Effector CD8-positive, alpha-beta T cell (primary cell): ENCODE results near the gene RYR1.
A peak's percentile ranks its signal among the peaks of the same experiment; 100 is the strongest.
"Not testable (repeated sequence)": the region's sequence is repeated elsewhere in the genome, so short reads cannot be mapped to it uniquely, and the experiment has no call there.

Experiments
- DNase-seq: peaks from one replicate; lab custom pipeline; 2025; lab: John Stamatoyannopoulos, UW

Gene RYR1

GRCh38 chr19:38490861-38491260 lies 57.4 kb downstream of the RYR1 start:
- DNase-seq: no peak

GRCh38 chr19:38492181-38492813 lies 58.8 kb downstream of the RYR1 start:
- no peak for DNase-seq

- no peak for DNase-seq
Observed at GRCh38 chr19:38494379-38494778, 60.9 kb downstream of the RYR1 start.

DNA sequence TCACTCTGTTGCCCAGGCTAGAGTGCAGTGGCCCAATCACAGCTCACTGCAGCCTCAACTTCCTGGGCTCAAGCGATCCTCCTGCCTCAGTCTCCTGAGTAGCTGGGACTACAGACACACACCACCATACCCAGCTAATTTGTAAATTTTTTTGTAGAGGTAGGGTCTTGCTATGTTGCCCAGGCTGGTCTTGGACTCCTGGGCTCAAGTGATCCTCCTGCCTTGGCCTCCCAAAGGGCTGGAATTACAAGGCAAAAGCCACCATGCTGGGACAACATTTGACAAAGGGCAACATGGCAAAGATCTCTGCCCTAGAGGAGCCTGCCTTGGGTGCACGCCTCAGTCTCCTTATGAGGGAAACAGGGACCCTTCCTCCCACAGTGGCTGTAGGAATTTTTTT lies 61.9 kb downstream of the RYR1 start:
- not testable (repeated sequence) for DNase-seq

GRCh38 chr19:38496116-38496515 lies 62.6 kb downstream of the RYR1 start:
- DNase-seq: no peak

GRCh38 chr19:38496603-38497487 lies 63.4 kb downstream of the RYR1 start:
- DNase-seq: no peak

- DNase-seq: no peak
Observed at GRCh38 chr19:38497907-38498306, 64.4 kb downstream of the RYR1 start.

DNA sequence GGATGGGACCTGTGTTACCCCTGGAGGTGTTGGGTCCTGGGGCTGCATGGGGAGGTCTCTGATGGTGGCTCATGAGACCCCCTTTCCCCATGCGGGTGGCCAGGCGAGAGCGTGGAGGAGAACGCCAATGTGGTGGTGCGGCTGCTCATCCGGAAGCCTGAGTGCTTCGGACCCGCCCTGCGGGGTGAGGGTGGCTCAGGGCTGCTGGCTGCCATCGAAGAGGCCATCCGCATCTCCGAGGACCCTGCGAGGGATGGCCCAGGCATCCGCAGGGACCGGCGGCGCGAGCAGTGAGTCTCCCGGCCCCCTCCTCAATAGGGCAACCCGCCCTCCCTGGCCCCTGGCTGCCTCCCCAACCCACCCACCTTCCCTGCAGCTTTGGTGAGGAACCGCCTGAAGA lies 66.0 kb downstream of the RYR1 start:
- no peak for DNase-seq

DNA sequence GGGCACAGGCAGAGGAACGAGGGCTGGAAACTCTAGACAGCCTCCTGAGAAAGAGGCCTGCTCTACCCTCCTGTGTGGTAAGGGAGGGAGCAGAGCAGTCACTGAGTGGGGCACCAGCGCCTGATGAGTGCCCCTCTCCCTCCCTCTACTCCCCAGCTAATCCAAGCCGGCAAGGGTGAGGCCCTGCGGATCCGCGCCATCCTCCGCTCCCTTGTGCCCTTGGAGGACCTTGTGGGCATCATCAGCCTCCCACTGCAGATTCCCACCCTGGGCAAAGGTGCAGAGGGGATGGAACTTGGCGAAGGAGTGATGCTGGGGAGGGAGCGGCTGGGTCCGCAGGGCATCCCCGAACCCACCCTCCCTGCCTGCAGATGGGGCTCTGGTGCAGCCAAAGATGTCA lies 67.0 kb downstream of the RYR1 start:
- DNase-seq: no peak

- no peak for DNase-seq
Observed at GRCh38 chr19:38502410-38503076, 69.1 kb downstream of the RYR1 start.

DNA sequence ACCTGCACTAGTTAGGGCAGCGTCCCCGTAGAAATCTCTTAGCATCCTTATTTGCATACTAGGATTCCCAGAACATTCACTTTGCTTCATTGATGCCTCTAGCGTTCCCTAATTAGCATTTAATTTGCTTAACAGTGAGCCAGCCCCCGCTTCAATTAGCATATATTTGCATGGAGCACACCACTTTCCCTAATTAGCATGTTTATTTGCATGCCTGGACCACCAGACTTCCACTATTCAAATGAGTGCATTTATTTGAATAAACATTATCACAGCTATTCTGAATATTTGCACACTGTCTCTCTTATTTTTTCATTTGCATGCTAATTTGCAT lies 69.6 kb downstream of the RYR1 start:
- DNase-seq: no peak

GRCh38 chr19:38505958-38506357 lies 72.5 kb downstream of the RYR1 start:
- no peak for DNase-seq

DNA sequence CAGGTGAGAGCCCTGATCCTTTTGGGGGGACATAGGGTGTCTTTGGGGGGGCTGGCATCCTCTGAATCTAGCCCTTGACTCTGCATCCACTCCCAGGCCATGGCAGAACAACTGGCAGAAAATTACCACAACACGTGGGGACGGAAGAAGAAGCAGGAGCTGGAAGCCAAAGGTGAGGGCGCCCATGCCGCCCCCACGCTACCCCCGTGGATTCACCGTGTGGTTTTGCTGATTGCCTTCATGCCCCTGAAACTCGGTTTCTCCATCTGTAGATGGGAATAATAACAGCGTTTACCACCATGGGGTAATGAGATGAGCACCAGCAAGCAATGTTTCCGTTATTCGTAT lies 72.9 kb downstream of the RYR1 start:
- DNase-seq: no peak

DNA sequence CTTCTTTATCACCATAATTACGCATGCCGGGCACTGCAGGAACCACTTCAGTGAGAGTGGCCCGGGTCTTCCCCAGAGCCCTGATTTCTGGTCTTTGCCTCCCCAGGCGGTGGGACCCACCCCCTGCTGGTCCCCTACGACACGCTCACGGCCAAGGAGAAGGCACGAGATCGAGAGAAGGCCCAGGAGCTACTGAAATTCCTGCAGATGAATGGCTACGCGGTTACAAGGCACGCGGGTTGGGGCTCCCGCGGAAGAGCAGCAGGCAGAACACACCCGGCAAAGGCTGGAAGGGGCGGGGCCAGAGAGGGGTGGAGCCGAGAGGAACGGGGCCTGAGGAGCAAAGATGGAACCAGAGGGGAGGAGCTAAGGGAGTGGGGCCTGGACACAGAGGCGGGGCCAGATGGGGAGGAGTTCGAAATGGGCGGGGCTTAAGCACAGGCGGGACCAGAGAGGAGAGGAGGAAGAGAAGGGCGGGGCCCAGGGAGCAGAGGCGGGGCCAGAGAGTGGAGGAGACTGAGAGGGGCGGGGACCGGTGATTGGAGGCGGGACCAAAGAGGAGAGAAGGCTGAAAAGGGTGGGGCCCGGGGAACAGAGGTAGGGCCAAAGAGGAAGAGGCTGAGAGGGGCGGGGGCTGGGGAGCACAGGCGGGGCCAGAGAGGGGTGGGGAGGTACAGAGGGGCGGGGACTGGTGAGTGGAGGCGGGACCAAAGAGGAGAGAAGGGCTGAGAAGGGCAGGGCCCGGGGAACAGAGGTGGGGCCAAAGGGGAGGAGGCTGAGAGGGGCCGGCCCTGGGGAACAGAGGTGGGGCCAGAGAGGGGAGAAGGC lies 73.4 kb downstream of the RYR1 start:
- DNase-seq: peak; percentile 65

GRCh38 chr19:38507551-38508127 lies 74.1 kb downstream of the RYR1 start:
- DNase-seq: no peak

DNA sequence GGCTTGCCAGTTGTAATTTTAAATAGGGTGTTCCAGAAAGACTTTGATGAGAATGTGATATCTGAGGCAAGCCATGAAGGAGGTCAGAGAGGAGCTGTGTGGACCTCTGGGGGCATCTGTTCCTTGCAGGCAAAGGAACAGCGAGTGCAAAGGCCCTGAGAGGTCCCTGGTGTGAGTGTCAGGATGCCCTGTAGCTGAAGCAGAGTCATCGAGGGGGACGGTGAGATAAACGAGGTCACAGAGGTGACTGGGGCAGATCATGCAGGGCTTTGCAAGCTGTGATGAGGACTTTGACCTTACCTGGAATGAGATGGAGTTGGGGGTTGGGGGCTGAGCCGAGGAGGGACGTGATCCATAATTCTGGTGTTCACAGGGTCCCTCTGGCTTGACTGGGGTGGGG lies 75.0 kb downstream of the RYR1 start:
- DNase-seq: no peak

- DNase-seq: no peak
Observed at GRCh38 chr19:38509027-38509426, 75.5 kb downstream of the RYR1 start.

DNA sequence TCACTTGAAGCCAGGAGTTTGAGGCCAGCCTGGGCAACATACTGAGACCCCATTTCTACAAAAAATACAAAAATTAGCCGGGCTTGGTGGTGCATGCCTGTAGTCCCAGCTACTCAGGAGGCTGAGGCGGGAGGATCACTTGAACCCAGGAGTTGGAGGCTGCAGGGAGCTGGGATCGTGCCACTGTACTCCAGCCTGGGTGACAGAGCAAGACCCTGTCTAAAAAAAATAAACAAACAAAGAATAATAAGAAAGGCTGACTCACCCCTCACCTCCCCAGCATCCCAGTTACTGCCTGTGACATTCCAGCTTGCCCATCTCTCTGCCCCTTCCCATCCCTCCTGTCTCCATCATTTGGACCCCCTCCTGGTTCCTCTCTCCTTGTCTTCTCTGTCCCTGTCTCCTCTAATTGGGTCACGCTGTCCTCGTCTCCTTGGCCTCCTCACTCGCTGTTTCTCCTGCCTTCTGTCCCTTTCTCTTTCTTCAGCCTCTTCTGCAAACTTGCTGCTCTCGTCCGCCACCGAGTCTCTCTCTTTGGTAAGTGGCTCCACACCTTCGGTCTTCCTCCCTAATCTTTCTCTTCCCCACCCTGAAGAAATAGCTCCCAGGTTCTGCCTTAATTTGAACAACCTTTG lies 77.7 kb downstream of the RYR1 start:
- no peak for DNase-seq

DNA sequence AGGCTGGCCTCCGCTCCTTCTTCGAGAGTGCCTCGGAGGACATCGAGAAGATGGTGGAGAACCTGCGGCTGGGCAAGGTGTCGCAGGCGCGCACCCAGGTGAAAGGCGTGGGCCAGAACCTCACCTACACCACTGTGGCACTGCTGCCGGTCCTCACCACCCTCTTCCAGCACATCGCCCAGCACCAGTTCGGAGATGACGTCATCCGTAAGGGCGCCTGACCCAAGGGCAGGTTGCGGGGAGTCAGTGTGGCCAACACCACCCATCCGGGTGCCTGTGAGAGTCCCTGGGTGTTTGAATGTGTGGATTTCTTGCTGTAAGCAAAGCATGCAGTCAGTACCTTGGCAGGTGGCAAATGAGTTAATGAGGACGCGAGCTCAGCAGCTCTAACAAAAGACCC lies 78.8 kb downstream of the RYR1 start:
- DNase-seq: no peak

- DNase-seq: not testable (repeated sequence)
Observed at GRCh38 chr19:38513156-38513555, 79.7 kb downstream of the RYR1 start.

DNA sequence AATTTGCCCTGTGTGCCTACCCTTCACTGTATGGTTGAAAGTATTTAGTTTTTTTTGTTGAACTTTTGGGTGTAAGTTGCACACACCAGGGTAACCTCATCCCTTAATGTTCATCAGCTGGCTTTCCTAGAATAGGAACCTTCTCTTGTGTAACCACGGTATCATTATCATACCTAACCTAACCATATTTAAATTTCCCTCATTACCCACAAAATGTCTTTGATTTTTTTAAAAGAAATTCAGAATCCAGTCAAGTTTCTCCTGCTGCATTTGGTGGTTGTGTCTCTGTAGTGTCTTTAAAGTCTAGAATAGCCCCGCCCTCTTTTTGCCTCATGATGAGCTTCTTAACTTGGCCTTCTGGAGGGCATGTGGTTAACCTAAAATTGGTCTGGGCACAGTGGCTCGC lies 80.3 kb downstream of the RYR1 start:
- no peak for DNase-seq
